ENCODE results near the gene VAMP8.

DNA sequence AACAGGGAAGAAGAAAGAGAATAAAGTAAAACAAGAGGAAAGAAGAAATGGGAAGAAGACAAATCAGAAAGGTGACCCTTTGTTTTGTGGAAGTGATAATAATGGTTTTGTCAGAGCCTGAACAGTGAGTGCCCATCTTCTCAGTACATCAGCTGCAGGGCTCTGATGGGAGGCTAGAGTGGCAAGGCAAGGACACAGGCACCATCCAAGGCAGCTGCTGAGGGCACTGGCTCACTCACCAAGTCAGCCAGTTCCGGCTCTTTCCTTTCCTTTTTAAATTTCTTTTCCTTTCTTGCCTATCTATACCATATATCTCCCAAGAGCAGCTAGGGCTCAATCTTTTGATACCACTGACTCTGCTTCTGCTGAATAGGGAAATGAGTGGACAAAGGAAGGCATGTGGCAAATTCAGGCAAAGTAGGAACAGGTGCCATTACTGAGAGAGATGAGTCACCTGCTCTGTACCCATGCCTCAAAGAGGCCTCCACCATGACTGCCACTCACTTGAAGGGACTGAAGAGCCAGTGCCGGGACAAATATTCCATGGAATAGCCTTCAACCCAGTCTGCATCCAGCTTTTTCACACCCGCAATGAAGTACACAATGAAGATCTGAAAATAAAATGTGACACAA lies 22.3 kb upstream of the VAMP8 start:
- TF ChIP-seq POLR2AphosphoS5 (IDR thresholded peaks at IDR 0.05), result no peak
- TF ChIP-seq, protein P1, sequence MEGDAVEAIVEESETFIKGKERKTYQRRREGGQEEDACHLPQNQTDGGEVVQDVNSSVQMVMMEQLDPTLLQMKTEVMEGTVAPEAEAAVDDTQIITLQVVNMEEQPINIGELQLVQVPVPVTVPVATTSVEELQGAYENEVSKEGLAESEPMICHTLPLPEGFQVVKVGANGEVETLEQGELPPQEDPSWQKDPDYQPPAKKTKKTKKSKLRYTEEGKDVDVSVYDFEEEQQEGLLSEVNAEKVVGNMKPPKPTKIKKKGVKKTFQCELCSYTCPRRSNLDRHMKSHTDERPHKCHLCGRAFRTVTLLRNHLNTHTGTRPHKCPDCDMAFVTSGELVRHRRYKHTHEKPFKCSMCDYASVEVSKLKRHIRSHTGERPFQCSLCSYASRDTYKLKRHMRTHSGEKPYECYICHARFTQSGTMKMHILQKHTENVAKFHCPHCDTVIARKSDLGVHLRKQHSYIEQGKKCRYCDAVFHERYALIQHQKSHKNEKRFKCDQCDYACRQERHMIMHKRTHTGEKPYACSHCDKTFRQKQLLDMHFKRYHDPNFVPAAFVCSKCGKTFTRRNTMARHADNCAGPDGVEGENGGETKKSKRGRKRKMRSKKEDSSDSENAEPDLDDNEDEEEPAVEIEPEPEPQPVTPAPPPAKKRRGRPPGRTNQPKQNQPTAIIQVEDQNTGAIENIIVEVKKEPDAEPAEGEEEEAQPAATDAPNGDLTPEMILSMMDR (IDR thresholded peaks at IDR 0.05), result no peak
- TF ChIP-seq POLR2A (IDR thresholded peaks at IDR 0.05), result no peak

Data from prostate gland (tissue), 2 donors.